ENCODE measurements around the gene ZNF205.

DNA sequence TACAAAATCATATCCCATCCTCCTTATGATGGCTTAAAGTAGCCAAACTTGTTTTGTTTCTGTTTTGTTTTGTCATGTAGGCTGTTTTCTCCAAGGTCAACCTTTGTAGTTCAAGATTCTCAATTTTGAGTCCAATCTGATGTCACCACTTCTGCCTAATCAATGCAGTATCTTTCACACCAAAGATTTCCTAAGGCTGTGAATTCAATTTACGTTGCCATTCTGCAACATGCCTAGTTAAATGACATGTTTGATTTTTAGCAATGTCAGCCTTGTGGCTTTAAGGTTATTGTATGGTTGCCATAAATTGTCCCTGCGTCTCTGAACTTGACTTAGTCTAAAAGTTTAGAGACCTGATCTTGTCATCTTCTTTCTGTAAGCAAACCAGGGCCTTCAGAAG is 42.8 kb downstream of the ZNF205 start:
- TF ChIP-seq POLR2A (IDR thresholded peaks at IDR 0.05; ENCODE audit: low read depth, low read length): no peak
- no peak for TF ChIP-seq POLR2AphosphoS5 (IDR thresholded peaks at IDR 0.05; ENCODE audit: low read depth, low read length)

All from GM12892 (cell line).